ENCODE results near the gene TMEM140.

The TMEM140 gene

DNA sequence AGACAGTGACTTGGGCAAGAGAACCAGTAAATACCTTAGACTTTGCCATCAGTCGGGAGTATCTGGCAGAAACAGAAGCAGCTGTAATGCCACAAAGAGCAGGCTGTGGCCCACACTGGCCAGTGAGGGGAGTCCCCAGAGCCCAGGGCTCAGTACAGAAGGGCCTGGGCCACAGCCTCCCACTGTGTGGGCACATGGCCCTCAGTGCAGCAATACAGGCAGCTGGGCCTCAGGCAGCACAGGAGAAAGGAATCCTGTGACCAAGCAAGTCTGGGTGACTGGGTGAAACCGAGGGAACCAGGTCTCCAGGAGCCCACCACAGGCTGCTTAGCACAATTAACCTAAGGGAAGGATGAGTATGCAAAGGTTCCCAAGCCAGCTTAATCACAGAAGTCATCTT is 49.5 kb downstream of the TMEM140 start:
- no peak for DNase-seq (ENCODE audit: low spot score)
- TF ChIP-seq, protein P1, sequence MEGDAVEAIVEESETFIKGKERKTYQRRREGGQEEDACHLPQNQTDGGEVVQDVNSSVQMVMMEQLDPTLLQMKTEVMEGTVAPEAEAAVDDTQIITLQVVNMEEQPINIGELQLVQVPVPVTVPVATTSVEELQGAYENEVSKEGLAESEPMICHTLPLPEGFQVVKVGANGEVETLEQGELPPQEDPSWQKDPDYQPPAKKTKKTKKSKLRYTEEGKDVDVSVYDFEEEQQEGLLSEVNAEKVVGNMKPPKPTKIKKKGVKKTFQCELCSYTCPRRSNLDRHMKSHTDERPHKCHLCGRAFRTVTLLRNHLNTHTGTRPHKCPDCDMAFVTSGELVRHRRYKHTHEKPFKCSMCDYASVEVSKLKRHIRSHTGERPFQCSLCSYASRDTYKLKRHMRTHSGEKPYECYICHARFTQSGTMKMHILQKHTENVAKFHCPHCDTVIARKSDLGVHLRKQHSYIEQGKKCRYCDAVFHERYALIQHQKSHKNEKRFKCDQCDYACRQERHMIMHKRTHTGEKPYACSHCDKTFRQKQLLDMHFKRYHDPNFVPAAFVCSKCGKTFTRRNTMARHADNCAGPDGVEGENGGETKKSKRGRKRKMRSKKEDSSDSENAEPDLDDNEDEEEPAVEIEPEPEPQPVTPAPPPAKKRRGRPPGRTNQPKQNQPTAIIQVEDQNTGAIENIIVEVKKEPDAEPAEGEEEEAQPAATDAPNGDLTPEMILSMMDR (IDR thresholded peaks at IDR 0.05; ENCODE audit: extremely low read depth, missing control alignments): no peak

DNA sequence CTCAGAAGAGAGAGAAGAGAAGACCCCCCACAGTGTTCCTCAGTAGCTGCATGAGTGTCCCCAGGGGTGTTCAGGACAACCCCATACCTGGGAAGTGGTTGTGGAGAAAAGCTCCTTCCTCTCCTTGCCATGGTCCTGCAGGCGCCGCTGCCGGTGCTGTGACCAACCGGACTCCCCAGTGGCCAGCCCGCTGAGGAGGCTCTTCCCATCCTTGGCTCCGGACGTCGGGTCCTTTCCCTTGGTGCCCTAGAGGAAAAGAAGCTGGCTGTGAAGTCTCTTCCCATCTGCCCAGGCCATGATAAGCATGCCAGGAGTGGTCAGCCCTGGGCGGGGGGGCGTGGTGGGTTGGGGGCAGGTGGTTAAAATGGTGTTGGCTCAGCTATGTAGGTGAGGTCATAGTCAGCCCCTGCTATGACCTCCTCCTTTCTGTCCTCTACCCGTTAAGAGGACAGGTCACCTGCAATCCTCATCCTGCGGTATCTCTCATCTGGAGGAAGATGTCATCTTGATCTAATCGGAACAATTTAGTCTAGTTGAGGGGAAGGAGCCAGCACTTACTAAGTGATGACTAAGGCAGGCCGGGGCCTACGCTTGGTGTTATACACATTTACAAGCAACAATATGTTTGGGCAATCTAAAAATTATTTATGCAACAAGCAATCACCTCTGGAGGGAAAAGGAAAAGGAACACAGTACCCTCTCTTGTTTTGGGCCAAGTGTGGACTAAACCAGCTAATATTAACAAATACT is 50.2 kb downstream of the TMEM140 start:
- TF ChIP-seq, protein P1 (IDR thresholded peaks at IDR 0.05; ENCODE audit: extremely low read depth, missing control alignments): no peak
- no peak for DNase-seq (ENCODE audit: low spot score)

DNA sequence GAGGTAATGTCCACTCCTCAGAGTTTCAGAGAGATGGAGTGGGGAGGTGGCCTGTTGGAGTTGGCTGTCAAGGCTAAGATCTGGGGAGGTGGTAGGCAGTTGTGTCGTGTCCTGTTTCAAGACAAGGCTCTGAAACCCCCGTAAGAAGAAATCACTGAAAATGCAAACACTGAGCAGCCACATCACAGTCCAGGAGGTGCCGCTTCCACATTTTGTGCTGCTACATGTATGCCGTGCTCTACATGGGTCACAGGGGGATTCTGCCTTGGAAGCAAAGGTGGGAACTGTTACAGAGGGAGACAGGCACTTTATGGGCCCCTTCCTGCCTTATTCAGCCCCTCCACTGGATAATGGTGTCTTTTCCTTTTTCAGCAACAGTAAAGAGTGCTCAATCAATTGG is 51.6 kb downstream of the TMEM140 start:
- TF ChIP-seq, protein P1 (IDR thresholded peaks at IDR 0.05; ENCODE audit: extremely low read depth, missing control alignments): no peak
- DNase-seq (ENCODE audit: low spot score): no peak

DNA sequence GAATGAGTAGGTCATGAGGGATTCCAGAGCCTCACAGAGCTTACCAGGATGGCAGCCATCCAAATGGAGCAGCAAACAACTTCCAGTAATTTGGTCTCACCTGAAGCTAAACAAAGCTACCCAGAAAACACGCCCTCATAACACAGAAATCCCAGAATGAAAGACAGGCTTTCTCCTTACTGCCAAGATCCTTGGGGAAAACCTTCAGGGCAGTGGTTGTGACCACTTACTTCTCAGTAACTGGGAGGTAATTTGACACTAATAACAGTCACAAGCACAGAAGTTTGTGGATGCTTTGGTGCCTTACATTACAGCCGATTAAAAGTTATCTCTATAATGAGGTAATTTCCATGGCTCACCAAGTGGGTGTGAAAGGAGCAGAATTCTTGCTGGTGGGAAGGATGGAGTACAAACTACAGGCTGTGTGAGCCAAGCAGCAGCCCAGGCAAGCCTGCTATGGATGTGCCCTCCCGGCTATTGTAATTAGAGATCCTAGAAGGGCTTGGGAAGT is 53.0 kb downstream of the TMEM140 start:
- no peak for DNase-seq (ENCODE audit: low spot score)
- TF ChIP-seq, protein P1 (IDR thresholded peaks at IDR 0.05; ENCODE audit: extremely low read depth, missing control alignments): no peak

DNA sequence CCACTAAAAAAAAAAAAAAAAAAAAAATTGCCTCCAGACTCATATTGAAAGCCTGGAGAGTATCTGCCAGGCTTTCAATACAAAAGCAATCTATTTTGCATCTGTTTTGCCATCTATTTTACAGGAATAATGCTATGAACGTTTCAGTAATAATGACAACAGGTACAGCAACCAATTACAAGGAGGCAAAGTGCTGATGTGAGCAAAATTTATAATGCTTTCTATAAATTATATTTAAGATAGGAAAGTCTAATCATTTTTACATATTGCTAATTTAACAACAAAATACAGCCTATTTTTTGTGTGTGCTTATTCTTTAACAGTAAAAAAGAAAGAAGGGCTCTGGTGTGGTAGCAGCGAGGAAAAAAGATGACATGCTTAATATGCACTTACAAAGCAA is 53.5 kb downstream of the TMEM140 start:
- TF ChIP-seq, protein P1 (IDR thresholded peaks at IDR 0.05; ENCODE audit: extremely low read depth, missing control alignments): no peak
- no peak for DNase-seq (ENCODE audit: low spot score)

DNA sequence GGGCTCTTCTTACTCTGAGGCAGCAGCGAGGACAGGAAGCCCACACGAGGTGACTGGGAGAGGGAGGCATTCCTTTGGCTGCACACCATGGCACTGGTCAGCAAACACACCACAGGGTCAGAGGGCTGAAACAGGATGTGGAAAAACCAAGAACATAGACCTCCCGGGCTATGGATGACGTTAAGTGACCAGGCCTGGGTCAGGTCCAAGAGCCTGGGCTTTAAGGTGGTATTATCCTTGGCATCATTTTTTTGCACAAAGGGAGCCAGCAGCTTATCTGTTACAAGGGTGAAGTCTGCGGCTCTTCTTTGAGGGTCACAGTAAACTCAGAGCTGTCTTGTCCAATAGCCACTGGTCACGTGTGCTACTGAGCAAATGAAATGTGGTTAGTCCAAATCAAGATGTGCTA is 56.5 kb downstream of the TMEM140 start:
- DNase-seq (ENCODE audit: low spot score): no peak
- TF ChIP-seq, protein P1 (IDR thresholded peaks at IDR 0.05; ENCODE audit: extremely low read depth, missing control alignments): no peak

DNA sequence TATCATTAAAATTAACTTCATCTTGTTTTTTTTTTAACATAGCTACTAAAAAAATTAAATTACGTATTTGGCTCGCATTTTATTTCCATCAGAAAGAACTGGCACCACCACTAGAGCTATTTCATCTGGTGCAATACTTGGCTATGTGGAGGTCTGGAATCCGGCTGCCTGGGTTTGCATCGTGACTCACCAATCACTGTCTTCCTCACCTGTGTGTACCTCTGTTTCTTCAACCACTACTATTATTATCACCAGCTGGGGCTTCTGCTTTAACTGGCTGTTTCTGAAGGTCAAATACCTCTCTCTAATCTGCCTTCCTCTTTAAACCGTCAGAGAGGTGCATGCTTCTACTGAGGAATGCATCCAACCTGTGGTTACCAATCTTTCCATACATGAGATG is 57.0 kb downstream of the TMEM140 start:
- DNase-seq (ENCODE audit: low spot score): no peak
- TF ChIP-seq, protein P1 (IDR thresholded peaks at IDR 0.05; ENCODE audit: extremely low read depth, missing control alignments): no peak
